HCT116 (cell line): ENCODE results near the gene MUC5B.

Experiments used
- CEBPB ChIP-seq: IDR thresholded peaks from 2 replicates; pipeline ENCODE4 v1.6.1; 2012; ENCODE audit warnings: low read depth
- EZH2 ChIP-seq: fragments of 200-600 bp; sonication (generic); IDR thresholded peaks from 2 replicates; pipeline ENCODE4 v1.6.1; 2017; ENCODE audit warnings: antibody characterized with exemption, mixed run types
- POLR2A ChIP-seq: IDR thresholded peaks from 2 replicates; pipeline ENCODE4 v1.7.0; 2011; ENCODE audit warnings: borderline replicate concordance; ENCODE audit not compliant: insufficient read depth, insufficient read length; ENCODE audit errors: extremely low read depth
- RAD21 ChIP-seq: IDR thresholded peaks from 2 replicates; pipeline ENCODE4 v1.6.1; 2012; ENCODE audit warnings: low read depth, mild to moderate bottlenecking
- YY1 ChIP-seq: IDR thresholded peaks from 2 replicates; pipeline ENCODE4 v1.6.1; 2011; ENCODE audit warnings: low read length, low read depth, moderate library complexity, mild to moderate bottlenecking; ENCODE audit not compliant: insufficient replicate concordance; ENCODE audit errors: extremely low read depth
- ZNF274 ChIP-seq: fragments of 200-500 bp; sonication (Bioruptor generic); IDR thresholded peaks from 2 replicates; pipeline ENCODE4 v1.6.1; 2014; ENCODE audit warnings: mild to moderate bottlenecking, low read depth, low read length, inconsistent platforms
- TF ChIP-seq, protein P1 (sequence below): IDR thresholded peaks from 2 replicates; pipeline ENCODE4 v1.6.1; 2012
- TF ChIP-seq, protein P2 (sequence below), 3 experiments: fragments of 200-600 bp in 1 of 3; sonication (generic) in 1 of 3; IDR thresholded peaks in 2 of 3; conservative IDR thresholded peaks in 1 of 3; 2 replicates each; pipeline ENCODE4 v1.5.1; 2012 to 2017; ENCODE audit warnings: low read depth in 2 of 3, low read length in 2 of 3, antibody characterized with exemption in 1 of 3, borderline replicate concordance in 1 of 3, control low read depth in 1 of 3, mild to moderate bottlenecking in 1 of 3, mixed read lengths in 1 of 3, mixed run types in 1 of 3, moderate library complexity in 1 of 3; ENCODE audit not compliant: insufficient read depth in 1 of 3
- TF ChIP-seq, protein P3 (sequence below): IDR thresholded peaks from 2 replicates; pipeline ENCODE4 v1.6.1; 2012

DNA sequence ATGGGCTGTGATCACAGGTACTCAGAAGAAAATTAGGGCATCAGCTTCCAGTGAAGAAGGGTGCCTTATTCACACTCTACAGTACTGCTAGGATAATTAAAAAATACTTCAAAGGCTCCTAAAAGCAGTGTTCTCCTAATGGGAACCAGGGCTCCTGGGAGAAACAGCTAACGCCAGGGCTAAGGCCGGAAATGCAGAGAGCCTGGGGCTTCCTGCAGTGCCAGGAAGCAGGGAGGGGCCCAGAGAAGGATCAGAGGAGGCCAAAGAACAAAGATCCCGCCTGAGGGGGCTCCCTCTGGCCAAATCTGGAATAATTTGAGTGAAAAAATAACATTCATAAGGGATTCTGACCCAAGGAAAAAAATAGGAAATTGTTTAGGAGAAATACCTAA lies 59.1 kb downstream of the MUC5B start:
- TF ChIP-seq, protein P1, sequence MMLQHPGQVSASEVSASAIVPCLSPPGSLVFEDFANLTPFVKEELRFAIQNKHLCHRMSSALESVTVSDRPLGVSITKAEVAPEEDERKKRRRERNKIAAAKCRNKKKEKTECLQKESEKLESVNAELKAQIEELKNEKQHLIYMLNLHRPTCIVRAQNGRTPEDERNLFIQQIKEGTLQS: no peak
- no peak for TF ChIP-seq CEBPB
- TF ChIP-seq, protein P2, sequence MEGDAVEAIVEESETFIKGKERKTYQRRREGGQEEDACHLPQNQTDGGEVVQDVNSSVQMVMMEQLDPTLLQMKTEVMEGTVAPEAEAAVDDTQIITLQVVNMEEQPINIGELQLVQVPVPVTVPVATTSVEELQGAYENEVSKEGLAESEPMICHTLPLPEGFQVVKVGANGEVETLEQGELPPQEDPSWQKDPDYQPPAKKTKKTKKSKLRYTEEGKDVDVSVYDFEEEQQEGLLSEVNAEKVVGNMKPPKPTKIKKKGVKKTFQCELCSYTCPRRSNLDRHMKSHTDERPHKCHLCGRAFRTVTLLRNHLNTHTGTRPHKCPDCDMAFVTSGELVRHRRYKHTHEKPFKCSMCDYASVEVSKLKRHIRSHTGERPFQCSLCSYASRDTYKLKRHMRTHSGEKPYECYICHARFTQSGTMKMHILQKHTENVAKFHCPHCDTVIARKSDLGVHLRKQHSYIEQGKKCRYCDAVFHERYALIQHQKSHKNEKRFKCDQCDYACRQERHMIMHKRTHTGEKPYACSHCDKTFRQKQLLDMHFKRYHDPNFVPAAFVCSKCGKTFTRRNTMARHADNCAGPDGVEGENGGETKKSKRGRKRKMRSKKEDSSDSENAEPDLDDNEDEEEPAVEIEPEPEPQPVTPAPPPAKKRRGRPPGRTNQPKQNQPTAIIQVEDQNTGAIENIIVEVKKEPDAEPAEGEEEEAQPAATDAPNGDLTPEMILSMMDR (IDR thresholded peaks at IDR 0.05 in 2 of 3, conservative IDR thresholded peaks at IDR 0.05 in 1 of 3; ENCODE audit: borderline replicate concordance in 1 of 3, insufficient read depth in 1 of 3, low read depth in 2 of 3, low read length in 2 of 3): no peak
- no peak for TF ChIP-seq ZNF274
- no peak for TF ChIP-seq EZH2
- TF ChIP-seq POLR2A: no peak
- TF ChIP-seq YY1: no peak
- TF ChIP-seq, protein P3, sequence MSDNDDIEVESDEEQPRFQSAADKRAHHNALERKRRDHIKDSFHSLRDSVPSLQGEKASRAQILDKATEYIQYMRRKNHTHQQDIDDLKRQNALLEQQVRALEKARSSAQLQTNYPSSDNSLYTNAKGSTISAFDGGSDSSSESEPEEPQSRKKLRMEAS: no peak
- no peak for TF ChIP-seq RAD21
